Adipocyte (in vitro differentiated cells): ENCODE results near the gene BRICD5.
A peak's percentile ranks its signal among the peaks of the same experiment; 100 is the strongest.
"Not testable (repeated sequence)": the region's sequence is repeated elsewhere in the genome, so short reads cannot be mapped to it uniquely, and the experiment has no call there.

ENCODE experiments used
- DNase-seq: peaks from one replicate; pipeline ENCODE4 v3.0.0-alpha.2; 2015; ENCODE audit warnings: low read depth
- H3K27me3 ChIP-seq: replicated peaks from 2 replicates; pipeline ENCODE4 v1.7.0; 2013; ENCODE audit warnings: mild to moderate bottlenecking, low read length, moderate library complexity; ENCODE audit not compliant: control insufficient read depth, insufficient read depth
- H3K36me3 ChIP-seq: 2 replicates; pipeline ENCODE4 v1.7.0; 2013; ENCODE audit warnings: low read length, mild to moderate bottlenecking, moderate library complexity; ENCODE audit not compliant: control insufficient read depth, insufficient read depth, severe bottlenecking
- H3K4me1 ChIP-seq: 2 replicates; pipeline ENCODE4 v1.7.0; 2013; ENCODE audit warnings: mild to moderate bottlenecking, low read length, moderate library complexity; ENCODE audit not compliant: control insufficient read depth, insufficient read depth
- H3K4me3 ChIP-seq: 2 replicates; pipeline ENCODE4 v1.7.0; 2013; ENCODE audit warnings: mild to moderate bottlenecking, low read length, moderate library complexity
- H3K9ac ChIP-seq: 2 replicates; pipeline ENCODE4 v1.7.0; 2013; ENCODE audit warnings: mild to moderate bottlenecking, low read length, moderate library complexity
- H3K9me3 ChIP-seq: 2 replicates; pipeline ENCODE4 v1.7.0; 2013; ENCODE audit warnings: mild to moderate bottlenecking, low read length, moderate library complexity; ENCODE audit not compliant: control insufficient read depth

BRICD5 gene

GRCh38 chr16:2244926-2245795 is 34.5 kb upstream of the BRICD5 start:
- H3K9ac ChIP-seq, result no peak overlapping the region
- no peak for DNase-seq
- H3K4me3 ChIP-seq, result no peak overlapping the region
- H3K36me3 ChIP-seq, result peaks cover 49% of the 10 kb centered on the region
- H3K4me1 ChIP-seq, result peaks cover under 1% of the 10 kb centered on the region
- no peaks in the 10 kb centered on the region for H3K9me3 ChIP-seq
- no peaks in the 10 kb centered on the region for H3K27me3 ChIP-seq

GRCh38 chr16:2244301-2244700 is 33.6 kb upstream of the BRICD5 start:
- Histone ChIP-seq H3K36me3 (peaks cover 52% of the 10 kb centered on the region), H3K9me3 (no peaks in the 10 kb centered on the region), H3K9ac (no peak overlapping the region), H3K27me3 (no peaks in the 10 kb centered on the region), H3K4me3 (no peak overlapping the region), H3K4me1 (peaks cover 4% of the 10 kb centered on the region)
- no peak for DNase-seq

GRCh38 chr16:2243781-2244180 is 33.1 kb upstream of the BRICD5 start:
- Histone ChIP-seq H3K9ac (no peak overlapping the region), H3K9me3 (no peaks in the 10 kb centered on the region), H3K4me1 (peaks cover 8% of the 10 kb centered on the region), H3K4me3 (no peak overlapping the region), H3K27me3 (no peaks in the 10 kb centered on the region), H3K36me3 (peaks cover 52% of the 10 kb centered on the region)
- no peak for DNase-seq

- Histone ChIP-seq H3K27me3 (no peaks in the 10 kb centered on the region), H3K4me1 (peaks cover 15% of the 10 kb centered on the region), H3K9ac (no peak overlapping the region), H3K36me3 (peaks cover 52% of the 10 kb centered on the region), H3K4me3 (no peak overlapping the region), H3K9me3 (no peaks in the 10 kb centered on the region)
- DNase-seq, result no peak
Observed at GRCh38 chr16:2243031-2243528, 32.4 kb upstream of the BRICD5 start.

GRCh38 chr16:2242598-2242997 is 31.9 kb upstream of the BRICD5 start:
- Histone ChIP-seq H3K9ac (no peak overlapping the region), H3K9me3 (no peaks in the 10 kb centered on the region), H3K27me3 (no peaks in the 10 kb centered on the region), H3K4me1 (peaks cover 15% of the 10 kb centered on the region), H3K36me3 (peaks cover 52% of the 10 kb centered on the region), H3K4me3 (no peak overlapping the region)
- no peak for DNase-seq

GRCh38 chr16:2240331-2240730 is 29.7 kb upstream of the BRICD5 start:
- not testable (repeated sequence) for H3K27me3 ChIP-seq
- peaks cover 39% of the 10 kb centered on the region for H3K36me3 ChIP-seq

GRCh38 chr16:2238838-2239675 is 28.4 kb upstream of the BRICD5 start:
- Histone ChIP-seq H3K9me3 (no peaks in the 10 kb centered on the region), H3K4me1 (peaks cover 19% of the 10 kb centered on the region), H3K27me3 (no peaks in the 10 kb centered on the region), H3K4me3 (no peak overlapping the region), H3K9ac (no peak overlapping the region), H3K36me3 (peaks cover 37% of the 10 kb centered on the region)
- no peak for DNase-seq

More at GRCh38 chr16:2240331-2240730, 29.7 kb upstream of the BRICD5 start:
- not testable (repeated sequence) for H3K4me3 ChIP-seq, H3K9me3 ChIP-seq, H3K9ac ChIP-seq, DNase-seq
- H3K4me1 ChIP-seq, result peaks cover 19% of the 10 kb centered on the region

GRCh38 chr16:2238150-2238837 is 27.6 kb upstream of the BRICD5 start:
- no peaks in the 10 kb centered on the region for H3K27me3 ChIP-seq
- H3K36me3 ChIP-seq, result peaks cover 37% of the 10 kb centered on the region
- no peak overlapping the region for H3K9ac ChIP-seq

GRCh38 chr16:2237493-2238149 is 27.0 kb upstream of the BRICD5 start:
- H3K9me3 ChIP-seq, result no peaks in the 10 kb centered on the region
- no peak overlapping the region for H3K9ac ChIP-seq
- no peak for DNase-seq
- no peaks in the 10 kb centered on the region for H3K27me3 ChIP-seq
- H3K4me3 ChIP-seq, result no peak overlapping the region
- H3K4me1 ChIP-seq, result peaks cover 19% of the 10 kb centered on the region
- peaks cover 37% of the 10 kb centered on the region for H3K36me3 ChIP-seq

More at GRCh38 chr16:2238150-2238837, 27.6 kb upstream of the BRICD5 start:
- no peak for DNase-seq
- H3K9me3 ChIP-seq, result no peaks in the 10 kb centered on the region
- peaks cover 19% of the 10 kb centered on the region for H3K4me1 ChIP-seq
- H3K4me3 ChIP-seq, result no peak overlapping the region

- Histone ChIP-seq H3K36me3 (peaks cover 37% of the 10 kb centered on the region), H3K27me3 (no peaks in the 10 kb centered on the region), H3K9ac (peak overlapping the region; percentile 60), H3K9me3 (no peaks in the 10 kb centered on the region), H3K4me1 (peaks cover 19% of the 10 kb centered on the region), H3K4me3 (peak overlapping the region; percentile 56)
- no peak for DNase-seq
Observed at GRCh38 chr16:2237102-2237482, 26.4 kb upstream of the BRICD5 start.
